Thymus (tissue), 11 donors: ENCODE results near the gene SCML1. TPM values are rescaled to one million over a fixed set of nuclear protein-coding genes. Genes with fewer than 3 reads are reported as not detected.
A peak's percentile ranks its signal among the peaks of the same experiment; 100 is the strongest.

Experiments
- DNase-seq, 9 donors: peaks; one replicate each; pipeline ENCODE4 v3.0.0-alpha.2; 2013; ENCODE audit warnings: low spot score in 9 of 9, low read depth in 6 of 9, missing footprints in 1 of 9
- H3K27ac ChIP-seq, 2 donors: one replicate each; pipeline ENCODE4 v1.5.1; 2013; ENCODE audit warnings: control low read depth in 1 of 2, low read depth in 1 of 2, low read length in 1 of 2, mild to moderate bottlenecking in 1 of 2, moderate library complexity in 1 of 2
- H3K27me3 ChIP-seq, 2 donors: one replicate each; pipeline ENCODE4 v1.5.1; 2013; ENCODE audit warnings: low read length in 1 of 2; ENCODE audit not compliant: control insufficient read depth in 2 of 2, insufficient read depth in 1 of 2
- H3K36me3 ChIP-seq, 2 donors: one replicate each; pipeline ENCODE4 v1.5.1; 2013; ENCODE audit warnings: low read length in 1 of 2, mild to moderate bottlenecking in 1 of 2, moderate library complexity in 1 of 2; ENCODE audit not compliant: control insufficient read depth in 2 of 2, insufficient read depth in 2 of 2
- H3K4me1 ChIP-seq, 2 donors: one replicate each; pipeline ENCODE4 v1.5.1; 2013; ENCODE audit warnings: low read length in 2 of 2; ENCODE audit not compliant: control insufficient read depth in 2 of 2, insufficient read depth in 2 of 2
- H3K4me3 ChIP-seq, 2 donors: one replicate each; pipeline ENCODE4 v1.5.1; 2013; ENCODE audit warnings: low read length in 2 of 2, control low read depth in 1 of 2, mild to moderate bottlenecking in 1 of 2
- H3K9me3 ChIP-seq, 2 donors: one replicate each; pipeline ENCODE4 v1.5.1; 2013; ENCODE audit warnings: low read length in 1 of 2, mild to moderate bottlenecking in 1 of 2; ENCODE audit not compliant: control insufficient read depth in 2 of 2, insufficient read depth in 1 of 2
- WGBS: extraction: QIAGEN DNeasy Blood & Tissue Kit; methylation state at CpG from one replicate; pipeline ENCODE4 v1.1.7; 2013; 5-methylcytosine and 5-hydroxymethylcytosine counted together
- polyA plus RNA-seq: library from polyadenylated mRNA; stranded (reverse); fragments of 200-250 nt; gene quantifications from one replicate; pipeline ENCODE4 v1.2.3, GENCODE V29; 2013
- total RNA-seq: library from RNA; stranded (reverse); fragments of 120-200 nt; gene quantifications from one replicate; pipeline ENCODE4 v1.2.4, GENCODE V29; 2013
- donor health status: healthy.

Gene SCML1
- total and polyA plus RNA-seq, 2 donors = 10.2 to 92.1 TPM

GRCh38 chrX:17744896-17745523 lies 7.7 kb downstream of the SCML1 start:
- H3K27ac ChIP-seq = no peak overlapping the region
- WGBS = 91% methylated on average over 2 of the region's 2 CpGs
- H3K4me1 ChIP-seq = no peaks in the 10 kb centered on the region
- H3K36me3 ChIP-seq = no peaks in the 10 kb centered on the region
- H3K4me3 ChIP-seq = no peak overlapping the region
- DNase-seq = peak in 1 of 9 donors; percentile 23
- peaks cover 0 to 6% of the 10 kb centered on the region in 2 donors for H3K27me3 ChIP-seq
- no peaks in the 10 kb centered on the region for H3K9me3 ChIP-seq

DNA sequence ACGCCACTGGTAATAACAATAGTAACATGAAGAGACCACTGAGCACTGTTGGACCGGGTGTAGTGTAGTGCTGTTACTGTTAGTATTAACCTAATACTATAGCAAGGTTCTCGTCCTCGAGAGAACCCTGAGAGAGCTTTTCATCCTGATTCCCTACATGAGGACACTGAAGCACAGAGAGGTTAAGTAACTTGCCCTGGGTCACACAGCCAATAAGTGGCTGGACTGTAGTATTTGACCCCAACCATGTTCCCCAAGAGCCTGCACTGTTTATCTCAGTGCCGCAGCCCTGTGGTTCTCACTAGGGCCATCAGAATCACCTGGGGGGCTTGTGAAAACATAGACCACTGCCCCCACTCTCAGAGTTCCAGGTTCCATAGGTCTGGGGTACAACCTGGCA lies 10.4 kb downstream of the SCML1 start:
- 97% methylated on average over 5 of the region's 5 CpGs for WGBS
- no peaks in the 10 kb centered on the region for H3K27me3 ChIP-seq

GRCh38 chrX:17748684-17749083 lies 11.4 kb downstream of the SCML1 start:
- Histone ChIP-seq H3K36me3 (no peaks in the 10 kb centered on the region), H3K4me3 (no peak overlapping the region), H3K27me3 (no peaks in the 10 kb centered on the region), H3K27ac (no peak overlapping the region), H3K9me3 (no peaks in the 10 kb centered on the region), H3K4me1 (no peaks in the 10 kb centered on the region)
- no peak for DNase-seq
- WGBS = 98% methylated on average over 5 of the region's 5 CpGs

More for the DNA sequence above, 10.4 kb downstream of the SCML1 start:
- no peaks in the 10 kb centered on the region for H3K36me3 ChIP-seq
- H3K4me1 ChIP-seq = no peaks in the 10 kb centered on the region
- DNase-seq = no peak
- no peak overlapping the region for H3K27ac ChIP-seq
- no peaks in the 10 kb centered on the region for H3K9me3 ChIP-seq
- no peak overlapping the region for H3K4me3 ChIP-seq

GRCh38 chrX:17750436-17750835 lies 13.1 kb downstream of the SCML1 start:
- Histone ChIP-seq H3K4me3 (no peak overlapping the region), H3K27me3 (no peaks in the 10 kb centered on the region), H3K36me3 (no peaks in the 10 kb centered on the region), H3K27ac (no peak overlapping the region), H3K4me1 (no peaks in the 10 kb centered on the region), H3K9me3 (no peaks in the 10 kb centered on the region)
- 96% methylated on average over 3 of the region's 3 CpGs for WGBS
- DNase-seq = no peak

- DNase-seq = no peak
- H3K4me1 ChIP-seq = no peaks in the 10 kb centered on the region
- WGBS = 81% methylated on average over 2 of the region's 2 CpGs
- H3K27me3 ChIP-seq = no peaks in the 10 kb centered on the region
- no peaks in the 10 kb centered on the region for H3K9me3 ChIP-seq
- no peak overlapping the region for H3K4me3 ChIP-seq
- H3K36me3 ChIP-seq = no peaks in the 10 kb centered on the region
- no peak overlapping the region for H3K27ac ChIP-seq
These were observed 21.1 kb downstream of the SCML1 start for GRCh38 chrX:17758382-17758781.

DNA sequence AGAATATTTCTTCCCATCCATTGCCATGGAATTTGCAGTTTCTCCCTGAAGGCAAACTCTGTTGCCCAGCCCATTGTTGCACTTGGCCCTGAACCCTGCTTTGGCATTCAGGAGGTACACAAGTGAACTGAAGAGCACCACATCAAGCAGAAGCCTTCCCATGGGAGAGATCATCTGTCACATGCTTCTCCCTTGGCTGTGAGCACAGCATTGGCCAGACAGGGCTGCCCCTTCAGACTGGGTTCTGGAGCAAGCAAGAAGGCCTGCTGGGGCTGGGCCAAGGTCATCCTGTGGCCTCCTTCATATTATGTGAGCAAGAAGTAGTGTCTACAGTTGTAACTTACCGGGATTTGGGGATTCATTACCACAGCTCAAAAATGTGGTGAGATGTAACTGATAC lies 22.7 kb downstream of the SCML1 start:
- no peak overlapping the region for H3K27ac ChIP-seq
- WGBS = 100% methylated on average over 1 of the region's 1 CpG
- H3K27me3 ChIP-seq = no peaks in the 10 kb centered on the region
- H3K4me1 ChIP-seq = no peaks in the 10 kb centered on the region
- no peak for DNase-seq
- no peaks in the 10 kb centered on the region for H3K36me3 ChIP-seq
- no peaks in the 10 kb centered on the region for H3K9me3 ChIP-seq
- H3K4me3 ChIP-seq = no peak overlapping the region

DNA sequence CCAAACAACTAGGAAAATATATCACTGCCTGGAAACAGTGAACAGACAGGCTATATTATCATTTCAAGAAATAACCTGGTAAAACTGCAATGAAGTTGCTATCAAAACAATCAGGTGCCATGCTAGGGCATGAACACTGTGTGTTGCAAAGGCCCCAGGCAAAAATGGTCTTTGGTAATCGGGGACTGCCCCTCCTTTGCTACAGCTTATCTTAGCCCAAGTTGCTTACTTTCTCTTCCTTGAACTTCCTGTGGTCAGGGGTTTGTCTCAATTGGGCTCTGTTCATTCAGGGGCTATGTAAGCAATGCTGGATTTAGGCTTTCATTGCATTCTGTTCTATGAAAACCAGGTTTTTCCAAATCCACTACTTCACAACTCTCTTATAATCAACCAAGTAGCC lies 30.4 kb downstream of the SCML1 start:
- no peak for DNase-seq
- Histone ChIP-seq H3K36me3 (no peaks in the 10 kb centered on the region), H3K27ac (no peak overlapping the region), H3K4me1 (peaks cover 0 to 16% of the 10 kb centered on the region in 2 donors), H3K27me3 (no peaks in the 10 kb centered on the region), H3K4me3 (no peak overlapping the region), H3K9me3 (no peaks in the 10 kb centered on the region)
- 12% methylated on average over 1 of the region's 1 CpG for WGBS

DNA sequence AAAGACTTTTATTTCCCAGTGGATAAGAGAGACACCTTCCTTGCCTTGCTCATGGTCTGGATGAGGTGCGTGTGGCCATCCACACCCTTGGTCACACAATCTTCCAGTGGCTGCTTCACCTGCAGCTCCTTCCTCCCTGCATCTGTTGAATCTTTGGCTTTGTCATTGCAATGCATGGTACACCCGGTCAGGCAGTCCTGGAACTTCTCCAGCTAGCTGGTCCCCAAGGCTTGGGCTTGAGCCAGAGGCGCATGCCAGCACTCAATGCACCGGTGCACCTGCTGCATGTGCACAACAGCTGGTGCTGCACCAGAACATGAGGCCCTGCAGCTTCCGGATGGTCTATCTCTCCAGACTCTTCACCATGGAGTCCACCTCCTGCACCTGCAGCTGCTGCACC lies 31.7 kb downstream of the SCML1 start:
- no peaks in the 10 kb centered on the region for H3K36me3 ChIP-seq
- H3K4me1 ChIP-seq = peaks cover 0 to 16% of the 10 kb centered on the region in 2 donors
- WGBS = 91% methylated on average over 5 of the region's 5 CpGs
- no peaks in the 10 kb centered on the region for H3K9me3 ChIP-seq
- no peak overlapping the region for H3K27ac ChIP-seq
- H3K4me3 ChIP-seq = no peak overlapping the region
- no peak for DNase-seq
- no peaks in the 10 kb centered on the region for H3K27me3 ChIP-seq

- WGBS = 62% methylated on average over 3 of the region's 3 CpGs
- H3K9me3 ChIP-seq = no peaks in the 10 kb centered on the region
- no peak overlapping the region for H3K4me3 ChIP-seq
- peak in 1 of 9 donors; percentile 33 for DNase-seq
- no peaks in the 10 kb centered on the region for H3K36me3 ChIP-seq
- peaks cover 0 to 16% of the 10 kb centered on the region in 2 donors for H3K4me1 ChIP-seq
- no peaks in the 10 kb centered on the region for H3K27me3 ChIP-seq
- no peak overlapping the region for H3K27ac ChIP-seq
These were observed 32.5 kb downstream of the SCML1 start for GRCh38 chrX:17769701-17770269.
